PC-9 (cell line): ENCODE measurements around the gene C10orf95. TPM values are rescaled to one million over a fixed set of nuclear protein-coding genes. Genes with fewer than 3 reads are reported as not detected.

Source experiments
- BruUV-seq: library from RNA; stranded (reverse); fragments of 400-500 nt; replicated peaks from 2 replicates; lab custom pipeline; 2021; lab: Mats Ljungman, UMichigan
- CTCF ChIA-PET: fragments of 300-600 bp; sonication (Branson Sonifier 250); formaldehyde crosslinking; loops from one replicate; lab custom pipeline; 2022; ENCODE audit warnings: antibody characterized with exemption; lab: Charles Lee
- POLR2A ChIA-PET: fragments of 300-600 bp; sonication (Branson Sonifier 250); formaldehyde crosslinking; loops from one replicate; lab custom pipeline; 2022; ENCODE audit warnings: antibody characterized with exemption; ENCODE audit not compliant: unreplicated experiment; lab: Charles Lee
- DNase-seq, 2 experiments: peaks; one replicate each; pipeline versions ENCODE4 v3.0.0 to v3.0.0-alpha.2; 2015 to 2022; ENCODE audit warnings: mixed read lengths in 1 of 2
- H2AFZ ChIP-seq: fragments of 200-600 bp; sonication (generic); 2 replicates; pipeline ENCODE4 v1.8.1; 2017; ENCODE audit warnings: antibody characterized with exemption
- H3F3A ChIP-seq: fragments of 200-600 bp; sonication (generic); 2 replicates; pipeline ENCODE4 v1.8.1; 2017; ENCODE audit warnings: antibody characterized with exemption, mild to moderate bottlenecking, low read depth; ENCODE audit not compliant: insufficient read depth
- H3K27ac ChIP-seq: fragments of 200-600 bp; sonication (generic); 2 replicates; pipeline ENCODE4 v1.6.1; 2016; ENCODE audit warnings: mixed run types
- H3K27me3 ChIP-seq: fragments of 200-600 bp; sonication (generic); 2 replicates; pipeline ENCODE4 v1.6.1; 2016; ENCODE audit warnings: low read depth, mixed run types; ENCODE audit not compliant: insufficient read depth
- H3K36me3 ChIP-seq: fragments of 200-600 bp; sonication (generic); 2 replicates; pipeline ENCODE4 v1.6.1; 2016; ENCODE audit warnings: low read depth, mixed run types
- H3K4me1 ChIP-seq: fragments of 200-600 bp; sonication (generic); replicated peaks from 2 replicates; pipeline ENCODE4 v1.6.1; 2016; ENCODE audit warnings: mixed run types; ENCODE audit not compliant: insufficient read depth
- H3K4me2 ChIP-seq: fragments of 200-600 bp; sonication (generic); 2 replicates; pipeline ENCODE4 v1.6.1; 2017; ENCODE audit warnings: mixed run types
- H3K4me3 ChIP-seq: fragments of 200-600 bp; sonication (generic); 2 replicates; pipeline ENCODE4 v1.6.1; 2016; ENCODE audit warnings: mixed run types
- H3K79me2 ChIP-seq: fragments of 200-600 bp; sonication (generic); 2 replicates; pipeline ENCODE4 v1.6.1; 2017; ENCODE audit warnings: low read depth, mixed run types
- H3K9me2 ChIP-seq: fragments of 200-600 bp; sonication (generic); 2 replicates; pipeline ENCODE4 v1.8.1; 2017; ENCODE audit warnings: mild to moderate bottlenecking; ENCODE audit not compliant: insufficient read depth
- H3K9me3 ChIP-seq: fragments of 200-600 bp; sonication (generic); 2 replicates; pipeline ENCODE4 v1.8.1; 2016; ENCODE audit warnings: low read depth; ENCODE audit not compliant: insufficient read depth
- H4K20me1 ChIP-seq: fragments of 200-600 bp; sonication (generic); 2 replicates; pipeline ENCODE4 v1.8.1; 2017; ENCODE audit not compliant: insufficient read depth
- EZH2 ChIP-seq: fragments of 200-600 bp; sonication (generic); IDR thresholded peaks from 2 replicates; pipeline ENCODE4 v1.8.0; 2017; ENCODE audit warnings: antibody characterized with exemption, low read depth
- intact Hi-C: fragments of 100-400 bp; cut with micrococcal nuclease; formaldehyde crosslinking; loops from one replicate; pipeline ENCODE4 v1.10.0; 2022; ENCODE audit not compliant: unreplicated experiment
- total RNA-seq: library from RNA; stranded (reverse); gene quantifications from 2 replicates; pipeline ENCODE4 v1.2.3, GENCODE V29; 2021
- TF ChIP-seq, protein P1 (sequence below): fragments of 200-600 bp; sonication (generic); conservative IDR thresholded peaks from 2 replicates; pipeline ENCODE4 v1.6.1; 2017; ENCODE audit warnings: mixed run types, antibody characterized with exemption, mild to moderate bottlenecking, moderate library complexity

C10orf95 gene
- total RNA-seq, 1 experiment from 2014 or later = 1.0 TPM

DNA sequence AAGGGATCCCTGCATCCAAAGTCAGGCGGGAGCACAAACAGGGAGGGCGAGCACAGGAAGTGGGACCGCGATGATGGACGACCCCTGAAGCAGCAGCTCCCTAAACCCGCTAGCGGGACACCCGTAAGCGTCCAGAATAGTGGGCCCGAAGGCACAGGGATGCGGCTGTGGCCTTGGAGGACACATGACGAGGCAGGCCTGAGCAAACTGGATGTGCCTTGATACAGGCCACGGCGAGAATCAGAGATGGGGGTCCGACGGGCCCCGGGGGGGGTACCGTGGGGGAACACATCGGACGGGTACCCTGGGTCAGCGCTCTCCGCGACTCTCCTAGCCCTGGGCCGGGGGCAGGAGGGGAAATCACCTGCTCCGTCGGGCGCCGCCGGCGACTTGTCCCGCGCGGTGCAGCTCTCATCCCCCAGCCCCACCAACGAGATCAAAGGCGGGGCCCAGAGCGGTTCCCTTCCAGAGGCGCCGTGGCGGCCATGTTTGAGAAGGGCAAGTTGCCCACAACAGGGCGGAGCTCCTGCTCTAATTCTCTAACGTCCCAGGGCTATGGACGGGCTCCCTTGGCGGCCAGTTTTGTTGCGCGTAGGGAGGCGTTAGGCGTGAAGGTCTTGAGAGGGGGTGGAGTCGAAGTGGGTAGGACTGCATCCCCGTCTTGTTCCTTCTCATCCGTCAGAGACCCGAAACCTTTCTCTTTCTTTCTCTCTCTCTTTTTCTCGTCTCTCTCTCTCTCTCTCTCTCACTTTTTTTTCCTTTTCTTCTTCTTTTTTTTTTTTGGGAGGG lies 19.0 kb downstream of the C10orf95 start, which contains the start of gene CUEDC2:
Gene CUEDC2 (minus strand): TSS at position 413 of the 789 bp plus-strand sequence. CDS start 7,386 bp downstream, outside the sequence.
- intact Hi-C loops = no loop called here
- H3K36me3 ChIP-seq = no peaks in the 10 kb centered on the region
- H3K4me1 ChIP-seq = no peaks in the 10 kb centered on the region
- peak within 1 kb of the TSS; percentile 86 for H2AFZ ChIP-seq
- H3K4me3 ChIP-seq = peak within 1 kb of the TSS; percentile 86
- BruUV-seq = TSS peak; percentile 65
- no peaks in the 10 kb centered on the region for H3K9me3 ChIP-seq
- no peaks in the 10 kb centered on the region for H3K9me2 ChIP-seq
- no peak within 1 kb of the TSS for H3K27ac ChIP-seq
- no peaks in the 10 kb centered on the region for H3K27me3 ChIP-seq
- DNase-seq = peak; percentile 82 to 94
- TF ChIP-seq, protein P1, sequence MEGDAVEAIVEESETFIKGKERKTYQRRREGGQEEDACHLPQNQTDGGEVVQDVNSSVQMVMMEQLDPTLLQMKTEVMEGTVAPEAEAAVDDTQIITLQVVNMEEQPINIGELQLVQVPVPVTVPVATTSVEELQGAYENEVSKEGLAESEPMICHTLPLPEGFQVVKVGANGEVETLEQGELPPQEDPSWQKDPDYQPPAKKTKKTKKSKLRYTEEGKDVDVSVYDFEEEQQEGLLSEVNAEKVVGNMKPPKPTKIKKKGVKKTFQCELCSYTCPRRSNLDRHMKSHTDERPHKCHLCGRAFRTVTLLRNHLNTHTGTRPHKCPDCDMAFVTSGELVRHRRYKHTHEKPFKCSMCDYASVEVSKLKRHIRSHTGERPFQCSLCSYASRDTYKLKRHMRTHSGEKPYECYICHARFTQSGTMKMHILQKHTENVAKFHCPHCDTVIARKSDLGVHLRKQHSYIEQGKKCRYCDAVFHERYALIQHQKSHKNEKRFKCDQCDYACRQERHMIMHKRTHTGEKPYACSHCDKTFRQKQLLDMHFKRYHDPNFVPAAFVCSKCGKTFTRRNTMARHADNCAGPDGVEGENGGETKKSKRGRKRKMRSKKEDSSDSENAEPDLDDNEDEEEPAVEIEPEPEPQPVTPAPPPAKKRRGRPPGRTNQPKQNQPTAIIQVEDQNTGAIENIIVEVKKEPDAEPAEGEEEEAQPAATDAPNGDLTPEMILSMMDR = no peak
- no peak for TF ChIP-seq EZH2
- peaks cover 6% of the 10 kb centered on the region; the same call in 1 of the 2 replicates for H3K79me2 ChIP-seq
- no peaks in the 10 kb centered on the region for H4K20me1 ChIP-seq
- no peaks in the 10 kb centered on the region for H3F3A ChIP-seq
- H3K4me2 ChIP-seq = peak within 1 kb of the TSS; percentile 94
- ChIA-PET POLR2A (interaction anchor here (0.6 to 0.7 kb wide), 3 partner anchors 66 to 443 kb away, joined by 3 to 16 read pairs (median 6); no protein-coding TSS in a partner anchor), CTCF (interaction anchor here (0.6 to 1.2 kb wide), 3 partner anchors 8 to 55 kb away, joined by 3 to 5 read pairs (median 3); no protein-coding TSS in a partner anchor)

DNA sequence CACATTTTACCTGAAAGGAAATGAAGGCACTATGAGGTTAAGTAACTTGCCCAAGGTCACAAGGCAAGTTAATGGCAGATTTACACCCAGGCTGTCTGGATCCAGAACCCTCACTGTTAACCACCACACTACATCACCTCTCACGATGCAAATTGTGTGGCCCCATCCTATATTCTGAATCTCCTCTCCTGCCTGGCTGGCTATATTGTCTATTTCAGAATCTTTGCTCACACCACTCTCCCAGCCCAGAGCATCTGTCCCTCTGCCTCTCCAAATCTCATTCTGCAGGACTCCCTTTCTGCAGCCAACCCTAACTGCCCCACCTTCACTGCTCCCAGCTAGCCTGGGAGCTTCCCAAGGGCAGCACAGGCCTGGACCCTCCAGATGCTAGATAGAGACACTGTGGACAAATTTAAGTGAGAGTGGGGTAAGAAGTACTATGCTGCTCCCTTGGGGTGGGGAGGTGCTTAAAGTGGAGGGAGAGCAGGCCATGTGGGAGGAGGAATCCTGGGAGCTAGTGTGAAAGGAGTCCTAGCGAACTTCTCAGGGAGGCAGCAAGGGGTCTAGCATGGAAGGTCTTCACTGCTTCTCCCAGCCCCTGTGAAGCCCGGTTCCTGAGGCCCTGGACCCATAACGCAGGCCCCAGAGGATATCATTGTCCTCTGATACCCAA lies 19.8 kb downstream of the C10orf95 start:
- DNase-seq = no peak
- no TSS peak for BruUV-seq
- no peaks in the 10 kb centered on the region for H3K4me1 ChIP-seq
- TF ChIP-seq, protein P1 = no peak
- TF ChIP-seq EZH2 = no peak
- H2AFZ ChIP-seq = peak overlapping the region; percentile 86
- intact Hi-C loops = no loop called here
- no peaks in the 10 kb centered on the region for H4K20me1 ChIP-seq
- CTCF ChIA-PET = interaction anchor here (1.2 kb wide), 1 partner anchor 9 kb away, joined by 3 read pairs; no protein-coding TSS in a partner anchor
- no peaks in the 10 kb centered on the region for H3K36me3 ChIP-seq
- peaks cover 6% of the 10 kb centered on the region; the same call in 1 of the 2 replicates for H3K79me2 ChIP-seq
- no peaks in the 10 kb centered on the region for H3F3A ChIP-seq
- H3K4me3 ChIP-seq = peak overlapping the region; percentile 86
- POLR2A ChIA-PET = interaction anchor here (0.6 kb wide), 1 partner anchor 168 kb away, joined by 6 read pairs; no protein-coding TSS in a partner anchor
- H3K9me2 ChIP-seq = no peaks in the 10 kb centered on the region
- H3K9me3 ChIP-seq = no peaks in the 10 kb centered on the region
- H3K27me3 ChIP-seq = no peaks in the 10 kb centered on the region
- no peak overlapping the region for H3K27ac ChIP-seq
- H3K4me2 ChIP-seq = peak overlapping the region; percentile 94

DNA sequence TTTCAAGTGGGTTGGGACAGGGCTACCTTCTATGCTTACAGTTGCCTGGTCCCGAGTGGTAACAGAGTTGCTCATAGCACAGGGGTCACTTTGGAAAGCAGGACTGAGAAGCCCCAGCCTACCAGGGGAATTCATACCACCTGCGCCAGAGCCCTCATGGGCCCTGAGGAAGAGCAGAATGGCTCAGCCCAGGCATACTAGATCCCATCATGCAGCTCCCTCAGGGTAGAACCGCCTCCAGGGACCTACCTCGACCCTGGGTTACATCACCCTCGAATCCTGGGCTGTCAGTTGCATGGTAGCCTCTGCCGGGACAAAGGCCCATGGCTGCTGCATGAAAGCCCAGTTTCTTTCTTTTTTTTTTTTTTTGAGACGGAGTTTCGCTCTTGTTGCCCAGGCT lies 21.9 kb downstream of the C10orf95 start:
- no peak overlapping the region for H3K27ac ChIP-seq
- POLR2A ChIA-PET = no interaction called here
- no peak for DNase-seq
- TF ChIP-seq, protein P1 = no peak
- TF ChIP-seq EZH2 = no peak
- BruUV-seq = no TSS peak
- H3K9me2 ChIP-seq = no peaks in the 10 kb centered on the region
- CTCF ChIA-PET = no interaction called here
- H3F3A ChIP-seq = no peaks in the 10 kb centered on the region
- H3K4me1 ChIP-seq = no peaks in the 10 kb centered on the region
- peaks cover 6% of the 10 kb centered on the region; the same call in 1 of the 2 replicates for H3K79me2 ChIP-seq
- no peaks in the 10 kb centered on the region for H3K27me3 ChIP-seq
- H3K4me3 ChIP-seq = no peak overlapping the region
- H4K20me1 ChIP-seq = no peaks in the 10 kb centered on the region
- no peak overlapping the region for H3K4me2 ChIP-seq
- no peaks in the 10 kb centered on the region for H3K36me3 ChIP-seq
- no peak overlapping the region for H2AFZ ChIP-seq
- intact Hi-C loops = no loop called here
- no peaks in the 10 kb centered on the region for H3K9me3 ChIP-seq
